Activated CD4-positive, alpha-beta T cell treated with anti-CD3 and anti-CD28 coated beads, Interleukin-2, amount 50 U/mL, for 24 hours (primary cell): ENCODE results near the gene LIPG.

Source experiments
- DNase-seq, 2 donors: peaks; one replicate each; pipeline ENCODE4 v3.0.0-alpha.2; 2020; ENCODE audit warnings: low read depth in 1 of 2, low spot score in 1 of 2

Gene LIPG

DNA sequence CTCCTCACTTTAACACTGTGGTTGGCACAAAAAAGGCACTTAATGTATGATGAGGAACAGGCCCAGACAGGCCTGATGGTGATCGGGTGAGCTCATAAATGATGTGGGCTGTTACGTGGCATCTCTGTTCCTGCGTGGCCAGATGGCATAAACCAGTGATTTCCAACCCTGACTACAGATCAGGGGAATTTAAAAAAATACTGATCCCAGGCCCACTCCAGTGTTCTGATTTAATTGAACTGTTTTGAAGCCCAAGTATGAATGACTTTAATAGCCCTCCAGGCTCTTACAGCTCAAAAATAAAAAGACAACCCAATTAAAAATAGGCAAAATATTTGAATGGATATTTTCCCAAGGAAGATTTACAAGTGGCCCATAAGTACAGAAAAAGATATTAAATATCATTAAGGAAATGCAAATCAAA is 48.2 kb downstream of the LIPG start:
- no peak for DNase-seq

DNA sequence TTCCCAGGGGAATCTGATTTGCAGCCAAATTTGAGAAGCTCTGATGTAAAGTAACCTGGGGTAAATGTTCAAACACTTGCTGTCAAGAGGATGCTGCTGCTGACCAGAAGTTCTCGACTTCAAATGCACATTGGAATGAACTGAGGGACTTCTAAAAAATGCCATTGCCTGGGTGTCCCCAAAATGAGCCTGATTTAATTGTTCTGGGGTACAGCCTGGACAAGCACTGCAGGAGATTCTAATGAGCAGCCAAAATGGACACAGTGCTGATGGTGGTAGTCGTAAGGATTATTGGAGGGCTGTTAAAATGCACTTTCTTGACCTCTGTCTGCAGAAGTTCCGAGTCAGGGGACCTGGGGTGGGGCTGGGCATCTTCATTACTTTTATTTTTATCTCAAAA is 49.5 kb downstream of the LIPG start:
- no peak for DNase-seq

DNA sequence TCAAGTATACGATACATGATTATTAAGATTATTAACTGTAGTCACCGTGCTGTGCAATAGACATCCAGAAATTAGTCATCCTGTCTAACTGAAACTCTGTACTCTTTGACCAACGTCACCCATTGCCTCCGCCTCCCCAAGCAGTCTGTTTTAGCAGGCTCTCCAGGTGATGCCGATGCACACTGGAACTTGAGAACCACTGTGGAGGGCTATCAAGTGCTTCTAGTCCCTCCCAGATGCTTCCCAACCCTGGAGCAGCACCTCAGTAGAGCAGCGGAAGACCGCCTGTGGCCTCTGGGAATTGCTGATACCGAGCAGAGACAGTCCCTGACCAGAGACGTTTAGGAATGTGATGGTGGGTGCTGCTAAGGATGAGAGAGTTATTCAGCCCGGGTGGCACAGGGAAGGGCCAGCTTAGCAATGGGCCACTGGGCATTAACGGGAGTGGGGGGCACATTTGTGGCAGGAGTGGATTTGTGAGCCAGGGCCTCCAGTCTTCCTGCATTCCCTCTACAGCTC is 50.7 kb downstream of the LIPG start:
- no peak for DNase-seq

DNA sequence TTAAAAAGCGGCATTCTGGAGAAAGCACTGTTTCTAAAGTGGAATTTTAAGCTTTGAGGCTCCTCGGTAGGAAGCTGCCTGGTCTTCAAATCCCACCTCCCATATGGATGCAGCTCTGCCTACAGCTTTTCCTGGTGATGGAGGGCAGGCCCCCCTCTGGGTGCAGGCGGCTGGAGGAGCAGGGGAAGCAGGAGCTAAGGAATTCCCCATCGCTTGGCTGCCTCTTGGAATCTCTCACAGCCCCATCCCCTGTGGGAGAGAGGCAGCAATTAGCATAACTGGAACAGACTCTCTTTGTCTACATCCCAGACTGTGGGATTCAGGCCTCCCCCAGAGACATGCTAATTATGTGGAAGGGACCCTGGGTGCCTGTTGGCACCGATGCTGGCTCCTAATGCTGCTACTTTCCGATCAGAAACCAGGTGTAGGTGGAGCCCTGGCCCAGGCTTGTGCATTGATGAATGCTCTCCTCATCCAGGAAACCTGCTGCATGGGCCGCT is 51.3 kb downstream of the LIPG start:
- DNase-seq: no peak

DNA sequence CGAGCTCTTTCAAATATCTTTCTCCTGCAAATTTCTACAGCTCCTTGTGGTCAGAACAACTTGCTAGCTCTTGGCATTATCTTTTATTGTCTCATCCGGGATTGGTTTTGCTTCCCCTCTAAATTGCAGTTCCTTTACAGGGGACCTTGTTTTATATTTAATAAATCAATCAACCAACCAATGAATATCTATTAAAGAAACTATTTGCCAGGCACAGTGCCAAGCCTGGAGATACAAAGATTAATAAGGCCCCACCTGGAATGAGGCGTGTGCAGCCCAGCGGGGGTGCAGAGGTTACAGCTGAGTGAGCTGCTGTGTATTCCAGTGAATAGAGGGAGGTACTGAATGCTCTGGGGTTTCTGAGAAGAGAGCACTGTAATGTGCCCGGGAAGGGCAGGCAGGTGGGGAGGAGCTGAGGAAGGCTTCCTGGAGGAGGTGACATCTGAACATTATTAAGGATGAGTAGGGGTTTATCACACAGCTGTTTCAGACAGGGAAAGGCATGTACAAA is 51.8 kb downstream of the LIPG start:
- no peak for DNase-seq

DNA sequence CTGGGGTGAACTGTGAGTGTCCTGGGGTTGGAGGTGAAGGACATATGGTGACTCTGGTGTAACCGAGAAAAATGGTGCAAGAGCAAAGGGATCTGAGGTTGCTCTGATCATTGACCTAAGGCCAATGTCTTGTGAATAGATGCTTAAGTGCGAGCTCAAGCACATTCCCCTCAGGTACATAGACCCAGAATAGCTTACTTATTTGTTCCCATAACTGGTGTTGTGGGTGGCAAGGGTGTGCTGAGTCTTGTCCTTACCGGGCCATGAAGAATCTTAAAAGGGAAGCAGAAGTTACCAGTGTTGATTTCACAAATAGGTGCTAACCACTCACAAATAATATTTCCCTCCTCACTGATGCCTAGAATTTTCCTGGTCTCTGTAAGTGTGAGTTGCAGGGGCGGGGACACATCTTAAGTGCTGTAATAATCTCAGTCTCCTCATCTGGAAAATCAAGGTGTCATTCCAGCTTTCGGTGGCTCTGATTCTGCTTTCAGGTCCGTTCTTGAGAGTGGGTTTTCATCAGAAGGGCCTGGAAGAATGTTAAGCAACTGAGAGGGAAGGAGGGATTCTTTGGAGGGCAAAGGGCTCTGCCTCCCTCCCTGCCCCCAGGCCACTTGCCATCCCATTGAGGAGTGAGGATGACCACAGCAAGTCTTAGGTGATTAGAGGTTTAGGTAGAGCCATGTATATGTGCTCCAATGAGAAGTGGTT is 54.9 kb downstream of the LIPG start:
- no peak for DNase-seq

GRCh38 chr18:49617329-49617695 is 55.5 kb downstream of the LIPG start:
- DNase-seq: no peak

DNA sequence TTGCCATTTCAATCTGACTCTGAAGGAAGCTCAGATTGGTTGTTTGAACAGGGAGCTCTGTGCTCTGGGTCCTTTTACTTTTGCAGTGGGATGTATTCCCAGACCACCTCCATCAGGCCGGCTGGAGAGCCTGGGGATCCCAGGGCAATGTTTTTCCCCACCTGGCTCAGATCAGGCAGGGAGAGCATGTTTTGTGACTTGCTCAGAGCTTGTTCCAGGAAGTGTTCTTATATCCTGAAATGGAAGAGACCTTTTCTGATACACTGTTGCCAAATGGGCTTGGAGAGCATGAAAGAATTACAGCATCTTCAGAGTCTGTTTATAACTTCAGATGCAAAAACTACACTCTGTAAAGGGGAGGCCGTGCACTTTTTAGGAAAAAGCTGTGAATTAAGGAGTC is 56.0 kb downstream of the LIPG start:
- no peak for DNase-seq

DNA sequence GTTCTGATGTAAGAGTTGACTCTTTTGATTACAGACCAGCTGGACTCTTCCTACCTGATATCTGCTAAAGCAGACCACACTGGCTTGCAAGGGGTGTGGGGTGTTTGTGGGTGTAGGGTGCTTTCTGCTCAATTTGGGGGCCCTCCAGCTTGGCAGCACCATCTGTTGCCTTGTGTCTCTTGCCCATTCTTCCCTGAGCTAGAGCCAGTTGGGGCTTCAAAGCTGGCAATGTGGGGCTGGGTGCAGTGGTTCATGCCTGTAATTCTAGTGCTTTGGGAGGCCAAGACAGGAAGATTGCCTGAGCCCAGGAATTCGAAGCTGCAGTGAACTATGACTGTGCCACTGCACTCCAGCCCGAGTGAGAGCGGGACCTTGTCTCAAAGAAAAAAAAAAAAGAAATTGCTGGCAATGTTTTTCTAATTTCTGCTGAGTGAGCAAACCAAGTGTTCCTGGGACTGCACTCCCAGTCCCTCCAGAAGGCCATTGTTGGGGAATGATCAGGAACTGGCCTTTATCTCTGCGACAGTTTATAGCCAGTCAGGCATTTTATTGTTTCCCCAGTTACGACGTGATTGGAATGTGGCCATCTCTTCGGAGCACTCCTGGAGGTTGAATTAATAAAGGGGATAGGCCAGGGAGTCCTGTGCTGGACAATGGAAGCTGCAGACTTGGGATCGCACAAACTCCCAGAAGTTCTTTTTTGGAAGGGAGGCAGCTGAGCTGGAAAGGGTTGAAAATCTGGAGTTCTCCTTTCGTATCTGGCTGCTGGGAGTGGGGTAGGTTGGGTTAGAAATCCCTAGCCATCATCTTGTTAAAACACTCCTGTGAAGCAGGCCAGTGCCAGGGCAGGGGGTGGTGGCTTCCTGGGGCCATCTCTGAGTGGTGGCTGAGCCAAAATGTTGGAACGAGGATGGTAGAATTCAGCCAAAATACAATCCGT is 57.2 kb downstream of the LIPG start:
- DNase-seq: no peak

- no peak for DNase-seq
These were observed 57.9 kb downstream of the LIPG start for GRCh38 chr18:49619801-49620200.

- DNase-seq: no peak
These were observed 59.4 kb downstream of the LIPG start for GRCh38 chr18:49621301-49621700.

- DNase-seq: no peak
These were observed 60.0 kb downstream of the LIPG start for GRCh38 chr18:49621717-49622351.

DNA sequence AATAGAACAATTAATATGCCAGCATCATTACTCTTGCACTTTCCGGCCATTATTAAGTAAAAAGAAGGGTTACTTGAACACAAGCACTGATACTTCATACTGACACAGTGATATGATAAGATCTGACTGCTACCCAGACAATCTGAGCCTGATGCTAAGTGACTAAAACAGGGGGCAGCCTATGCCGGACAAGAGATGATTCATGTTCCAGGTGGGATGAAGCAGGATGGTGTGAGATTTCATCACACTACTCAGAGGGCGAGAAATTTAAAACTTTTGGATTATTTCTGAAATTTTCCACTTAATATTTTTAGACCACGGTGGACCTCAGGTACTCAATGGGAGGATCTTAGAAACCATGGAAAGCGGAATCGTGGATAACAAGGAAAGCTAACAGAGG is 61.7 kb downstream of the LIPG start:
- DNase-seq: no peak

DNA sequence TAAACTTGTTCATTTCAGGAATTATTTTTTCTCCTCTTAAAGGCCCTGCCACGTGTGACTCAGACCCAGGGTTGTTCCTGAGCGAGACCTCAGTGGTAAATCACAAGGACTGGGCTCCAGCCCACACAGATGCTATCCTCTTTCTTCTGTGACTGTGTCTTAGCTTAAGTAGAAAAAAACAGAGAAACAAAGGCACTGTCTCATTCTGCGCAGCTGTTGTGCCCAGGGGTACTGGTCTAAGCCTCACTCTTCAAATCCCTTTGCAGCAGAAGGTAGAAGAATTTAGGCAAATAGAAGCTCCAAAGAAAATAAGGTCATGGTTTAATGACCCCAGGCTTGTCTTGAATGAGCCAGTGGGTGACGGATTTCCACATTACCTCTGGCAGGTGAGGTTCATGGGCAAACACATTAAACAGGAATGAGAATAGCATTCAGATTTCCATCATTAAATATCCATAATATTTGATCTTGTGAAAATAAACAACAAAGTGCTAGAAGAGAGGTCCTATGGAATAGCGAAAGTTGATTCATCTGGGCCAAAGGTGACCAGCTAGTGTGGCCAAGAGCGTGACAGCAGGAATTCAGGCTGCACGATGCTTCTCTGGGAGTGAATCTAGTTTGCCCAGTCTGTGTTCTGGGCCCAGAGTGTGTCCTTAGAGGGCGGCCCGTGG is 63.3 kb downstream of the LIPG start:
- DNase-seq: no peak

GRCh38 chr18:49626842-49627467 is 65.1 kb downstream of the LIPG start:
- no peak for DNase-seq

DNA sequence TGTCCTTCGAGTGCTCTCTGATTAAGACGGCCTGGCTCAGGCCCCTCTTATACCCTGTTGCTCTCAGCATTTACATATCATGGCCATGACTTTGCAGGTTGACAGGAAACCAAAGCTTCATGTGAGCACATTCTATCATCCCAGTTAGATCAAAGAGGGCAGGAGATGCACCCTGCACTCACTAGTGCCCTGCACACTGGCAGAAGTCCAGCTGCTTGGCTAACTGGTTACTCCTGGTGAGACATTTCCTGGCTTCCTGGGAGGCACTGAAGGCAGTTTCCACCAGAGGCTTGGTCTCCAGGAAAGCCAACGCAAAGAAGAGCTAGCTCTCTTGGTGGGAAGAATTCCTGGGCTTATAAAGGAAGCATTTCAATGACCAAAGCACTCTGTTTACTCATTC is 66.3 kb downstream of the LIPG start:
- DNase-seq: no peak

GRCh38 chr18:49628881-49629795 is 67.3 kb downstream of the LIPG start:
- no peak for DNase-seq

DNA sequence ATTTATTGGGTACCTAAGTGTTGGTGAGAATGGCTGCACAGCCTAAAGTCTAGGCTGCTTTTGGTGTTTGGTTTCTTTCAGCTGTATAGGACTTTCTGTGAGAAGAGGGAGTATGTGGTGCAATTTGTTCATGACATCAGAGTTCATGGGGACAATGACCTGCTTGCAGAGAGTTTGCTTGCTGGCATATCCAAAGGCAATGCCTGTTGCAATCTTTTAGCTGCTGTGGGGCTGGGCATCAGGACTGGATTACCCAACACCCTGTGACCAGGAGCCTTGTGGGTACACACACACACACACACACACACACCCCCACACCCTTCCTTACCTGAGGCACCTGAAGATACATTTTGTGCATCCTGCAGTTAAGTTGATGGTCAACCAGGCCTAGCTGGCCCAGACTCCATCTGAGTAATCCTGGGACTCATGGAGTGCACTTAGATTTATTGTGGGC is 68.4 kb downstream of the LIPG start:
- DNase-seq: no peak

DNA sequence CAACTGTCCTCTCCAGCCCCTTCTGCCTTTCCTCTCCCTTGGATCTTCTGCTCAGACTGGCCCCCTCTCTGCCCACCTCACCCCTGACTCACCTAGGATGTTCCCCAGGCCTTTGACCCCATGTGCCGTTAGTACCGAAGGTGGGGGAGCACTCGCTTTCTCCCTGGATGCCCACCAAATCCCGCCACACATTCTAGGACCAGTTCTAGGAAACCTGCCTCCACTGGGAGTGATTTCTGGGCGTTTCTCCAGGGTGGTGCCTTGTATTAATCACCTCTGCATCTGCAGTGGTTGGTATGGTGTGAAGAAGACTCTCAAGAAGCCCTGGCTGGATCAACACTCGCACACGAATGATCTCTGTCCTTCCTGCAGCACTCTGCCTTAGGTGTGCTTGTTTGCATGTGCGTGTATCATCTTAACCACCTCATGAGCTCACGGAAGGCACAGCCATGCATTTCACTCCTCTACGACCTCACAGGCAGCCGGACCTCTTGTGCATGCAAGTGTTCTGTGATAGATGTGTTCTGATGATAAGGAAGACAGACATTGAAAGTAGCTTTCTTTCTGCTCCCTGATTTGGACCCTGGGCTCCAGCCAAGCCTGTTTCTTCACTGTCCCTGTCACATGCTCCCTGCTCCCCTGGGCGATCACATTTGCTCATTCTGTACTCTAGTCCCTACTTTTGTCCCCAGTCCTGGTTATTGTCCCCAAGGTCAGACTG is 69.4 kb downstream of the LIPG start:
- DNase-seq: no peak
